ENCODE measurements around the gene MPHOSPH6.
"Not testable (repeated sequence)": the region's sequence is repeated elsewhere in the genome, so short reads cannot be mapped to it uniquely, and the experiment has no call there.

The MPHOSPH6 gene

DNA sequence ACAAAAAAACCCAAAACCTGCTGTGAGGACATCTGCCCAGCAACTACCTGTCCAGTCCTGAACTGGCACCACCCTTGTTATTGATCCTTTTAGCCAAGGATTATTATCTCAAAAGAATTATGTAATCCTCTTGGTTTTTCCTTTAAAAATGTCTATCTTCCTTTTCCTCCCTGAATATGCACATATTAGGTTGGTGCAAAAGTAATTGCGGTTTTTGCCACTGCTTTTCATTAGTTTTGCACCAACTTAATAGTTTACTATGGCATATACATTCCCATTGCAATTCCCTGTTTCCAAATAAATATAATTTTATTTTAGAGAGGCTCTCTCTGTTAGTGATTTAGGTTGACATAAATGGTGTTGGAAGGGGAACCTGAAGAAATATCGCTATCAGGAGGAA, 51.3 kb downstream of the MPHOSPH6 start:
- no peak for DNase-seq (ENCODE audit: low read depth)

DNA sequence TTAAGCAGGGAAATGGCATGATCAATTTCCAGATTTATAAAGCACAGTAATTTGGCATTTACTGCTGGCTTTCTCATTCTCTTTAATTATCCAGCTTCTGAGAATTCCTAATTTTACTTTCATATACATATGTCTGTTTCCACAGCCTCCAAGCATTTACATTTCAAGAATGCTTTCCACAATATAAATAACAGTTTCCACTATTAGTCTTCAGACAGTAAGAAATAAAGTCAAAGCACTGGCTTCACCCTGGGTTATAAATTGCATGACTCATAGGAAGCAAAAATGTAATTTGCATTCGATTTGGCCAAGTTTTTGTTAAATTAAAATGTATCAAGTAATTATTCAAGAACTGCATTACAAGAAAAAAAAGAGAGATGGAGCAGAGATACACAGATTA, 53.5 kb downstream of the MPHOSPH6 start:
- DNase-seq (ENCODE audit: low read depth), result no peak

DNA sequence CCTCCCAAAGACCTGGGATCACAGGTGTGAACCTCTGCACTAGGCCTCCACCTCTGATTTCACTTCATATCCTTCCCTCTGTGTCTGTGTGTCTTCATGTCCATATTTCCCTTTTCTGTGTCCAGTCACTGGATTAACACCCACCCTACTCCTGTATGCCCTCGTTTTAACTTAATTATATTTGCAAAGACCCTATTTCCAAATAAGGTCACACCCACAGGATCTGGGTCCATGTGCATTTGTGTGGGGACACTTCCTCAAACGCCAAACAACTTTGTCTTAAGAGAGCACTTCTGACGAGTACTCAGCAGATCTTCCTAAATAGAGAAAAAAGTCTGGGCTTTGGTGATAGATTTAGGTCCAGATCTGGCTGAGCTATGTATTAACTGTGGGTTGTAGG, 56.3 kb downstream of the MPHOSPH6 start:
- DNase-seq (ENCODE audit: low read depth), result no peak

DNA sequence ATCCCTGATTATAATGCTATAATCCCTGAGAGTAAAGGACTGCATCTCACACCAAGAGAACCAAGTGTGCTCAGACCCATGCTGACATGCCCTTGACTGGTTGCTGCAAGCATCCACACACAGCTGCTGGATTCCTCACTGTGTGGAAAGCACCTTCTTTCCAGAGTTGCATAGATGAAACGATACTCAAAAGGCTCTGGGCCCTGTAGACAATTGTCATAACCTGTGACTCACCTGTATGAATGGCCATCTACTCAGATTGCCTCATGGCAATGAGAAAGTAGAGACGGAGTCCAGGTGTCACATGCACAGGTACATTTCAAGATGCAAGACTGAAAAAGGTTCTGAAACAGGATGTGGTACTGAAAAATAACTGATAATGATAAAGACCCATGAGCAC, 58.1 kb downstream of the MPHOSPH6 start:
- DNase-seq (ENCODE audit: low read depth), result no peak

DNA sequence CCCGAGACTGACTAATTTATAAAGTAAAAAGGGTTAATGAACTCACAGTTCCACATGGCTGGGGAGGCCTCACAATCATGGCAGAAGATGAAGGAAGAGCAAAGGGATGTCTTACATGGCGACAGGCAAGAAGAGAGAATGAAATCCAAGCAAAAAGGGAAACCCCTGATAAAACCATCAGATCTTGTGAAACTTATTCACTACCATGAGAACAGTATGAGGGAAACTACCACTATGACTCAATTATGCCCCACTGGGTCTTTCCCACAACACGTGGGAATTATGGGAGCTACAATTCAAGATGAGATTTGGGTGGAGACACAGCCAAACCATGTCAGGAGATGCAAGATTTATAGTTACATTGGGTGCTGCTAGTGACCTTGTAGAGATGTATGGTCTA, 60.8 kb downstream of the MPHOSPH6 start:
- not testable (repeated sequence) for DNase-seq (ENCODE audit: low read depth)

DNA sequence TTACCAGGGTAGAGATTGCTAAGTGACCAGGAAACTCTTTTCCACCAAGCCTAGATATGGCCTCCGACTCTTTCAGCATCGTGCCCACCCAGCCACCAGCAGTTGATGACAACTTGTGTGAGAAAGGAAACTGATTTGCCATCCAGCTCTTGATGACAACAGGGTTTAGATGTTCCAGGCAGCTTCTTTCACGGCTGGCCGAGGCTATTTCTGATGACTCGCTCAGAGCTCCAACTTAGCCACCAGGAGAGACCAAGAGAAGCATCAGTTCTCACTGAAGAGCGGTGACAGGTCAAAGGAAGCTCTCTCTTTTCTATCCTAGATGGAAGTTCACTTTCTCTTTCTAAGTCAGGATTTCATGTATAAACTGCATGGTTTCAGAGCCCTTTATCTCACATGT, 61.2 kb downstream of the MPHOSPH6 start:
- no peak for DNase-seq (ENCODE audit: low read depth)

DNA sequence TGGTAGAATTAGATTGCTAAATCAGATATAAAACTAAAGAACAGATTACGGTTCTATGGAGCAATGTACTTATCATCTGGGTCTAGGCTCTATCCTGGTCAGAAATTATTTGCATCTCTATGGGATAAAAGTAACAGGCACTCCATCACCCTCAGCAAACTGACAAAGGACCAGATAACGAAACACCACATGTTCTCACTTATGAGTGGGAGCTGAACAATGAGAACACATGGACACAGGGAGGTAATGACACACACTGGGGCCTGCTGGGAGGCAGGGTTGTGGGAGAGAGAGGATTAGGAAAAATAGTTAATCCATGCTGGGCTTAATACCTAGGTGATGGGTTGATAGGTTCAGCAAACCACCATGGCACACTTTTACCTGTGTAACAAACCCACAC, 61.9 kb downstream of the MPHOSPH6 start:
- DNase-seq (ENCODE audit: low read depth), result no peak

DNA sequence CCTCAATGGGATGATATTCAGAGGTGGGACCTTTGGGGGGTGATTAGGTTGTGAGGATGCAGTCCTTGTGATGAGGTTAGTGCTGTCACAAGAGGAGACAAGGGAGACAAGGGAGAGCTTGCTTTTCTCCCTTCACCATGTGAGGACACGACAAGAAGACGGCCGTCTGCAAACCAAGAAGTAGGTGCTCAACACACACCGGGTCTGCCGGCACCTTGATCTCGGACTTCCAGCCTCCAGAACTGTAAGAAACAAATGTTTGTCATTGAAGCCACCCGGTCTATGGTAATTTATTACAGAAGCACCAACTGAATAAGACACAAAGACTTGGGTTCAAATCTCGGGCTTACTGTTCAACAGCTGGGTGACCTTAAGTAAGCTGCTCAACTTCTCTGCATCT, 64.9 kb downstream of the MPHOSPH6 start:
- no peak for DNase-seq (ENCODE audit: low read depth)

All from activated T-cell treated with anti-CD3 and anti-CD28 coated beads for 24 hours (primary cell).